ENCODE data around the gene SERPINB6. TPM values are rescaled to one million over a fixed set of nuclear protein-coding genes. Genes with fewer than 3 reads are reported as not detected.

The SERPINB6 gene
- total and polyA plus RNA-seq, 9 of the 15 experiments (the other 6 are each of a cell fraction or from before 2014, with no cell fraction given), result 86.6 to 211 (median 143) TPM

DNA sequence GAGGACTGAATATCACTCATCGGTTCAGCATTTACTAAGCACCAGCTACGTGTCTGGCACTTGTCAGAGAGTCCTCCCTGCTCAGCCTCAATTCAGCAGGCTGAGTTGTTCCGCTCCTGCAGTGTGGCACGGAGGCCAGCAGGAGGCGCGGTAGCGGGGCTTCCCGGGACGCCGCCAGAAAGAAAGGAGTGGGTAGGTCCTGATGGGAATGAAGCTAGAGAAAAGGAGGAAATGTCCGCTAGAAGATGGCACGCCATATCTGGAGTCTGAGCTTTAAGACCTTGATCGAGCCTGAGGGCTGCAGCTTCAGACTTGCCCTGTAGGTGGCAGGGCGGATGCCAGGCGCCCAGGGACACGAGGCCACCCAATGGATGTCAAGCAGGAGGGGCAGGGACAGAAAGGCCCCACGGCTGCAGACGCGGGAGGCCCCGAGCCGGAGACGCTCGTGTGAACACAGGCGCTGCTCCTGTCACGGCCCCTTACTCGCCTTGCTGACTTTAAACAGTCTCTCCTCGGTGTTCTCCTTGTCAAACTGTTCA, 18.7 kb downstream of the SERPINB6 start (continued):
- no peak for TF ChIP-seq RBM39 (optimal IDR thresholded peaks at IDR 0.05; ENCODE audit: low read depth, low read length)
- TF ChIP-seq SMAD1 (IDR thresholded peaks at IDR 0.05; ENCODE audit: low read depth, low read length, partially characterized antibody), result peak; percentile 34
- no peak for TF ChIP-seq TCF7L2 (IDR thresholded peaks at IDR 0.05; ENCODE audit: low read depth, low read length)
- TF ChIP-seq ZNF609 (CRISPR knock-in tag; IDR thresholded peaks at IDR 0.05; ENCODE audit: borderline replicate concordance), result peak; percentile 38; the same call in 1 of the 2 replicates
- no peak for TF ChIP-seq ZNF764 (CRISPR knock-in tag; IDR thresholded peaks at IDR 0.05; ENCODE audit: low read depth)
- no peak for TF ChIP-seq SPI1 (IDR thresholded peaks at IDR 0.05; ENCODE audit: borderline replicate concordance, low read depth, low read length)
- no peak for TF ChIP-seq GTF2F1 (IDR thresholded peaks at IDR 0.05; ENCODE audit: low read depth, low read length)
- no peak for TF ChIP-seq ZNF518B (CRISPR knock-in tag; IDR thresholded peaks at IDR 0.05)
- TF ChIP-seq ZNF263 (CRISPR knock-in tag; IDR thresholded peaks at IDR 0.05; ENCODE audit: borderline replicate concordance), result peak; percentile 90
- no peak for TF ChIP-seq ZNF639 (CRISPR knock-in tag; conservative IDR thresholded peaks at IDR 0.05 in 1 of 2, IDR thresholded peaks at IDR 0.05 in 1 of 2)
- TF ChIP-seq NCOR1 (IDR thresholded peaks at IDR 0.05), result 0 out of 2 replicates have a peak, but pooled peaks have one; percentile 16
- no peak for TF ChIP-seq ZNF316 (IDR thresholded peaks at IDR 0.05)
- TF ChIP-seq, protein P1, sequence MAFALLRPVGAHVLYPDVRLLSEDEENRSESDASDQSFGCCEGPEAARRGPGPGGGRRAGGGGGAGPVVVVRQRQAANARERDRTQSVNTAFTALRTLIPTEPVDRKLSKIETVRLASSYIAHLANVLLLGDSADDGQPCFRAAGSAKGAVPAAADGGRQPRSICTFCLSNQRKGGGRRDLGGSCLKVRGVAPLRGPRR (CRISPR knock-in tag; IDR thresholded peaks at IDR 0.05), result no peak
- TF ChIP-seq YY1 (IDR thresholded peaks at IDR 0.05; ENCODE audit: borderline replicate concordance in 1 of 3, control insufficient read depth in 1 of 3, extremely low read depth in 1 of 3, insufficient read depth in 3 of 3, insufficient read length in 1 of 3, insufficient replicate concordance in 2 of 3, low read depth in 1 of 3, low read length in 2 of 3), result peak in 2 of 3 experiments; percentile 24 to 51
- TF ChIP-seq ZNF134 (CRISPR knock-in tag; conservative IDR thresholded peaks at IDR 0.05), result no peak
- TF ChIP-seq ZNF431 (CRISPR knock-in tag; IDR thresholded peaks at IDR 0.05), result no peak; the same call in 1 of the 2 replicates
- TF ChIP-seq ZNF778 (CRISPR knock-in tag; IDR thresholded peaks at IDR 0.05), result no peak

Data from K562 (cell line).